NCI-H524 treated with DMSO at 0.1 percent for 48 hours (cell line): ENCODE data around the gene FADS3.

Source experiments
- DNase-seq: peaks from one replicate; lab custom pipeline; 2025; lab: John Stamatoyannopoulos, UW

FADS3 gene, protein sequence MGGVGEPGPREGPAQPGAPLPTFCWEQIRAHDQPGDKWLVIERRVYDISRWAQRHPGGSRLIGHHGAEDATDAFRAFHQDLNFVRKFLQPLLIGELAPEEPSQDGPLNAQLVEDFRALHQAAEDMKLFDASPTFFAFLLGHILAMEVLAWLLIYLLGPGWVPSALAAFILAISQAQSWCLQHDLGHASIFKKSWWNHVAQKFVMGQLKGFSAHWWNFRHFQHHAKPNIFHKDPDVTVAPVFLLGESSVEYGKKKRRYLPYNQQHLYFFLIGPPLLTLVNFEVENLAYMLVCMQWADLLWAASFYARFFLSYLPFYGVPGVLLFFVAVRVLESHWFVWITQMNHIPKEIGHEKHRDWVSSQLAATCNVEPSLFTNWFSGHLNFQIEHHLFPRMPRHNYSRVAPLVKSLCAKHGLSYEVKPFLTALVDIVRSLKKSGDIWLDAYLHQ

GRCh38 chr11:61891331-61892084 lies at the start of gene FADS3:
TSS of gene FADS3 (minus strand) at chr11:61891545. CDS start at chr11:61891381, 164 bp downstream.
- DNase-seq, result no peak

DNA sequence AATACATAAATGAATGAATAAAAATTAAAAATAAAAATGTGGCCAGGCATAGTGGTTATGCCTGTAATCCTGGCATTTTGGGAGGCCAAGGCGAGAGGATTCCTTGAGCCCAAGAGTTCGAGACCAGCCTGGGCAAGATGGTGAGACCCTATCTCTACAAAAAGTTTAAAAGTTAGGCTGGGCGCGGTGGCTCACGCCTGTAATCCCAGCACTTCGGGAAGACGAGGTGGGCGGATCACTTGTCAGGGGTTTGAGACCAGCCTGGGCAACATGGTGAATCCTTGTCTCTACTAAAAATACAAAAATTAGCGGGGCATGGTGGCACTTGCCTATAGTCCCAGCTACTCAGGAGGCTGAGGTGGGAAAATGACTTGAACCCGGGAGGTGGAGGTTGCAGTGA lies 49.1 kb upstream of the FADS3 start:
- DNase-seq, result no peak

GRCh38 chr11:61935861-61936260 lies 44.5 kb upstream of the FADS3 start:
- no peak for DNase-seq

- no peak for DNase-seq
Measured at GRCh38 chr11:61930933-61931332, 39.6 kb upstream of the FADS3 start.

DNA sequence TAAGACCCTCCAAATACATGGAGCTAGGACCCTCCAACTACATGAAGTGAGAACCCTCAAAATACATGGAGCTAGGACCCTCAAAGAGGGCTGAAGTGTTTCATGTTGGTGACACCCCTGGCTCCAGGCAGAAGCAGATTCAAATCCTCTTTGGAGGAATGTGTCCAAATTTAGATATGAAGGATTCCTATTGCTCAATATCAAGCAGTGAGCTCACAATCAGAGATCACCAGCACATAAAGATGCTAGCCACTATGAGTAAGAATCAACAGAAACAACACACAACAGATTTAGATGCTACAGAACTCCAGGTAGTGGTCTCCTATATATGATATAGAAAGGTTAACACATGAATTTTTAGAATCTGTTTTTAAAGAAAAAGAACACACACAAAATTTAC lies 37.3 kb upstream of the FADS3 start:
- DNase-seq, result no peak

DNA sequence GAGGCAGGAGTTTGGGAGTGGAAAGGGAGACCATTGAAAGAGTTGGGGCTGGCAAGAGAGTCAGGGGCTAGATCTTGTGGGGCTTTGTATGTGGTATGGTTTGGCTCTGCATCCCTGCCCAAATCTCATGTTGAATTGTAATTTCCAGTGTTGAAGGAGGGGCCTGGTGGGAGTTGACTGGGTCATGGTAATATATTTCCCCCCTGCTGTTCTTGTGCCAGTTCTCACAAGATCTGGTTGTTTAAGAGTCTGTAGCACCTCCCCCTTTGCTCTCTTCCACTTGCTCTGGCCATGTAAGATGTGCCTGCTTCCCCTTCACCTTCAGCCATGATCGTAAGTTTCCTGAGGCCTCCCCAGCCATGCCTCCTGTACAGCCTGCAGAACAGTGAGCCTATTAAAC lies 36.2 kb upstream of the FADS3 start:
- DNase-seq, result no peak

GRCh38 chr11:61926235-61926634 lies 34.9 kb upstream of the FADS3 start:
- no peak for DNase-seq

DNA sequence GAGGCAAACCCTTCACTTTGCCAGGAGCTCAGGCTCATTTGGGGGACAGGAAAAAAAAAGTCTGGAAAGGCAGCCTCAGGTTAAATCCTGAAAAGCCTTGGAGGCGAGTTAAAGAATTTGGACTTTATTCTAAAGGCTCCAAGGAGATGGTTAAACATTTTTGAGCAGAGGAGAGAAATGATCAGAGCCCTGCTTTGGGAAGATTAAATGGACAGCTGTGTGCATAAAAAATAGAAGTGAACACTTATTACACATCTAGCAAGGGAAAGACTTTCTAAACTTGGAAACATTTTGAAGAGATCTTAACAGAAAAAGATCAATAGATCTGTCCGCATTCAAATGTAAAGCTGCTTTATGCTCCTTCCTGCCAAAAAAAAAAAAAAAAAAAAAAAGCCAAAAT lies 34.4 kb upstream of the FADS3 start:
- DNase-seq, result no peak

DNA sequence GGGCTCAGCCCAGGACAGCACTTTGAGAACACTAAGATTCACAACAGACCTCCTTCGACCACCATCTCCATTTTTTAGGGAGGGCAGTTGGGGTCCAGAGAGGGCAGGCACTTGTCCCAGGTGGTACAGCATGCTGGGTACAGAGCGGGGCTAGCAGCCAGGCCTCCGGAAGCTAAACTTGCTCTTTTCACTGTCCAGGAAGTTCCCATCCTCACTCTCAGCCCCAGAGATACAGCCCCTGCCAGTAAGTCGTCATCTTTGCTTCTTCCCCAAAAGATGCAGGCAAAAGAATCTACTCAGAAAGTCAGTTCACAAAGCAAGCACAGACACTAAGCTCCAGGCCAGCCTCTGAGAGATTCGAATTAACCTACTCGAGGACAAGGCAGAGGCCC lies 32.7 kb upstream of the FADS3 start:
- no peak for DNase-seq

DNA sequence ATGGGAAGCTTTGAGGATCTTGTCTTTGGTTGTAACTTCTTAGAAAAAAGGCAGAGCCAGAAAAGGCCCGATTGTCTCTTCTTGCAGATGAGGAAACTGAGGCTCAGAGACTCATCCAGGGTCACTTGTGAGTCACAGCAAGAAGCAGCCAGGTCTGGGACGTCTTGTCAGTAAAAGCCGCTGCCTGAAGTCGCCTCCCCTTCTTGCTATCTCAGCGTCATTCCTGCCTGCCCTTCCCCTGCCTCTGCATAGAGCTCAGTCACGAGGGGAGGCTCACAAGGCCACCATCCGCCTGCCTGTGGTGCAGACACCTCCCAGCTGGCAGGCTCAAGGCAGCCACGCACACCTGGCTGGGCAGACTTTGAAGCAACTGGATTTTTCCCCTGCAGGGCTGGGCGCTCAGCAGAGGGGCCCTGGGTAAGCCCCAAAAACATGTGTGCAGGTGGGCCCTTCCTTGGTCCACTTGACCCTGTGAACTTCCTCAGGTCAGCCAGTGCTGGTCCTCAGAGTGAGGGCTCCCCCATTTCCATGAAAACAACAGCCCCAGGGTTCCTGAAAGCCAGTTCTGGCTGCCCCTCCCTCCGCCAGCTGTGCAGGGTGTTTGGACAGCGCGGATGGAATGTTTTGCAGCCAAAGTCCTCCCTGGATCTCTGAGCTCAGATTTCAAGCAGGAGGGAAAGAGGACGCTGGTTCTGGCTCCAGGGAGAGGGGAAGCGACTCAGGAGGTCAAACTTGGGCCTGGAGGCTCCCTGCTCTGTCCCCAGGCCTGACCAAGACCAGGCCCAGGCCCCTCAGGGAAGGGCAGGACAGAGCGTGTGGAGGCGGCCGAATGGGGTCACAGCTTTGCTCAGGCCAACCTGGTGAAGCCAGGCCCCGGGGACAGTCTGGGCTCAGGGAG lies 32.1 kb upstream of the FADS3 start:
- DNase-seq, result no peak

DNA sequence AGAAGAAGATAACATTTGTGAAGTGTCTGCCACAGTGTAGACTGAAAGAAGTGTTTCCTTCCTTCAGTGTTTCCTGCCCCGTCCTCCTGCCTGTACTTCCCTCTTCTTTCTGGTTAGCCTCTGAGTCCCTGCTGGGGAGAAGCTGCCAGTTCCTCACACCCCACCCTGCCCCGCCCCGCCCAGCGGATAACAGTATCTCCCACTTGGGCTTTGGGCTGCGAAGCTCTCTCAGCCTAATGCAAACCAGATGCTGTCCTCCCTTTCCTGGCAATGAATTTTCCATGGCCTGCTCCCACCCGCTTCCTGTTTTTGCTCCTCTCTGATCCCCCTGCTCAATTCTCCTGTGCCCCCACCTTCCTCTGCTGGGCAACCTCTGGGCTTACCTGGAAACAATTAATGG lies 31.2 kb upstream of the FADS3 start:
- no peak for DNase-seq

DNA sequence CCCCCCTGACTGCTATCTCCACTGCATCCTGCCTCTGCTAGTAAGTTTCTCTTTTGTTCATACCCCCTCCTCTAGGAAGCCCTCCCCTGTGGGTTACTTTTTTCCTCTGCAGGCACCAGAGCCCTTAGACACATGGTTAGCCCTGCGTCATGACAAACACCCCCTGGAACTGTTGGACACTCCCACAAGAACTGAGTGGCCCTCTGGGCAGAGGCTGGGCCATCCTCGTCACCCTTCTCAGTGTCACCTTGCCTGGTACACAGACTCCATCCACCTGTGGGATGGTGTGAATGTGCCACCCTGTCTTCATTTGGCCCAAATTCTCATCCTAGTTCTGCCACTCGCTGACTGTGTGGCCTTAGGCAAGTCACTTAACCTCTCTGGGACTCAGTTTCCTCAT lies 30.1 kb upstream of the FADS3 start:
- no peak for DNase-seq

DNA sequence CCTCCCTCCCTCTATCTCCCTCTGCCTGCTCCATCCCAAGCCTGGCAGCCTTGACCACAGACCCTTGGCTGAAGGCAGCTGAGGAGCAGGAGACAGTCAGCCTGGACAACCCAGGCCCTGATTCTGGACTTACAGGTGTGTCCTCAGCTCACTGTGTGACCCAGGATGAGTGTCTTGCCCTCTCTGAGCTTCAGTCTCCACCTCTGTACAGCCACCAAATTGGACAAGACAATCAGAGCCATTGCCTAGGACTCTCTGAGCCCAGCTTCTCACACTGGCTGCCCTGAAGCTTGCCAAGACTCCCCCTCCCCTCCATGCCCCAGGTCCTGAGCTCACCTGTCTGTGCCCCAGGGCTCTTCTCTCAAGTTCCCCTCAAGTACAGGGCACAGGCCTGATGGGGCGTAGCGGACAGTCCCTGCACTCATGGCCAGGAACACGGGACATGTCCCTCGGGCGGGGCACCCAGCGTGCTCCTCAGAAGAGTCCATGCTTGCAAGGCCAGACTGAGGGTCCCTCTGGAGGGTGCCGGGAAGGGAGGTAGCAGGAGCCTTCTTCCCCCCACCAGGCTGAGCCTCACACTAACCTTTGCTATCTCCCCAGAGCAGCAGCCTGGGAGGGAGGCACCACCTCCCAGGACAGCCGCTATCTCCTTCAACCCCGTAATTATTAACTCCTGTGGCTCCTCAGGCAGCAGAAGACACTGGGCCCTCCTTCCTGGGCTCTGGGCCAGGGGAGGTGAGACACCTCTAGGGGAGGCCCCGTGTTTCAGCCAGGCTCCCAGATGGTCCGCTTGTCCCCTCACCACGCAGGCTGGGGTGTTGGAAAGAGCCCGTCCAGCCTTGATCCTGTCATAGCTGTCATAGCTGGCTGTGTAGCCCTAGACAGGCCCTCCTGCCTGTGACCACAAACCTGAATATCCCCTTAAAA lies 28.6 kb upstream of the FADS3 start:
- DNase-seq, result no peak

- DNase-seq, result no peak
Measured at GRCh38 chr11:61918938-61919704, 27.8 kb upstream of the FADS3 start.

- no peak for DNase-seq
Measured at GRCh38 chr11:61918251-61918937, 27.0 kb upstream of the FADS3 start.

GRCh38 chr11:61917334-61918109 lies 26.2 kb upstream of the FADS3 start, which contains the start of gene RAB3IL1:
TSS of gene RAB3IL1 (minus strand) at chr11:61917566. CDS start at chr11:61917367, 199 bp downstream.
- no peak for DNase-seq

DNA sequence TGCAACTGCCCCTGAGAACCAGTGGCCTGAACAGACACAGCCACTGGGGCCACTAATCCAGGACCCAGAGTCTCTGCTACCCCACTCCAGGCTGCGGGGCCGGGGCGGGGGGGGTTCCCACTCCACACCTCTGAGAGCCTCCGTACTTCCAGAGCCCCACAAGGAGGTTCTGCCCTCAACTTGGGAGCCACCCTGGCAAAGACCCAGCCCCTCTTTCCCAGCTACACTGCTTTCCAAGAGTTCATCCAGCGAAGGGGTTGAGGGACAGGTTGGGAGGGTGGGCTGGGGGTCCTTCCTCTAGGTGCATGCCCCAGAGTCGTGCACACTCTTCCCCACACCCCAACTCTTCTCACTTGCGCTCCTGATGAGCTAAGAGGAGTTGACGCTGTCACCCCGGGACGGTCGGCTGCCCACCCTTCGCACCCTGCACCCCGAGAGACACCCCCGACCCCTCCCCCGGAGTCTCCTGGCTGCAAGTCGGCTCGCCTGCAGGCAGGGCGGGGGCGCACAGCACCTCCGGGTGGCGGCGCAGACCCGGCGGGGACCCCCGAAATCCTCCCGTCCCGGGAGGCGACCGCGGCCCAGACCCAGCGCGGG lies 25.5 kb upstream of the FADS3 start:
- DNase-seq, result no peak

- DNase-seq, result no peak
Measured at GRCh38 chr11:61914471-61915171, 23.3 kb upstream of the FADS3 start.
